ENCODE measurements around the gene ICAM1.

The ICAM1 gene

GRCh38 chr19:10293637-10294367, 22.9 kb downstream of the ICAM1 start:
- no peak for ATAC-seq
- TF ChIP-seq ISL1 (CRISPR knock-in tag; IDR thresholded peaks at IDR 0.05) (no peak), ZC3H10 (CRISPR knock-in tag; IDR thresholded peaks at IDR 0.05) (no peak), RARB (CRISPR knock-in tag; IDR thresholded peaks at IDR 0.05) (no peak), TSHZ2 (CRISPR knock-in tag; IDR thresholded peaks at IDR 0.05) (no peak)
- TF ChIP-seq, protein P1, sequence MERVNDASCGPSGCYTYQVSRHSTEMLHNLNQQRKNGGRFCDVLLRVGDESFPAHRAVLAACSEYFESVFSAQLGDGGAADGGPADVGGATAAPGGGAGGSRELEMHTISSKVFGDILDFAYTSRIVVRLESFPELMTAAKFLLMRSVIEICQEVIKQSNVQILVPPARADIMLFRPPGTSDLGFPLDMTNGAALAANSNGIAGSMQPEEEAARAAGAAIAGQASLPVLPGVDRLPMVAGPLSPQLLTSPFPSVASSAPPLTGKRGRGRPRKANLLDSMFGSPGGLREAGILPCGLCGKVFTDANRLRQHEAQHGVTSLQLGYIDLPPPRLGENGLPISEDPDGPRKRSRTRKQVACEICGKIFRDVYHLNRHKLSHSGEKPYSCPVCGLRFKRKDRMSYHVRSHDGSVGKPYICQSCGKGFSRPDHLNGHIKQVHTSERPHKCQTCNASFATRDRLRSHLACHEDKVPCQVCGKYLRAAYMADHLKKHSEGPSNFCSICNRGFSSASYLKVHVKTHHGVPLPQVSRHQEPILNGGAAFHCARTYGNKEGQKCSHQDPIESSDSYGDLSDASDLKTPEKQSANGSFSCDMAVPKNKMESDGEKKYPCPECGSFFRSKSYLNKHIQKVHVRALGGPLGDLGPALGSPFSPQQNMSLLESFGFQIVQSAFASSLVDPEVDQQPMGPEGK (CRISPR knock-in tag; IDR thresholded peaks at IDR 0.05; ENCODE audit: borderline replicate concordance): no peak

DNA sequence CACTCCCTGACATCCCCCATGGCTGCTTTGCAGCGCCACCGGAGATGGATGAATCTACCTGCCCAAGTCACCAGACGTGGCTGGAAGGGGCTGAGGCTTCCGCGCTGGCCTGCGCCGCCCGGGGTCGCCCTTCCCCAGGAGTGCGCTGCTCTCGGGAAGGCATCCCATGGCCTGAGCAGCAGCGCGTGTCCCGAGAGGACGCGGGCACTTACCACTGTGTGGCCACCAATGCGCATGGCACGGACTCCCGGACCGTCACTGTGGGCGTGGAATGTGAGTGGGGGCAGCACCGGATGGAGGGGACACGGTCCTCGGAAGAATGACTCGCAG, 23.4 kb downstream of the ICAM1 start:
- TF ChIP-seq ARNTL (CRISPR knock-in tag; IDR thresholded peaks at IDR 0.05; ENCODE audit: borderline replicate concordance, low read depth) (no peak), GLIS3 (CRISPR knock-in tag; IDR thresholded peaks at IDR 0.05) (no peak), CSRNP3 (CRISPR knock-in tag; IDR thresholded peaks at IDR 0.05) (no peak)
- ATAC-seq: no peak

GRCh38 chr19:10295305-10295846, 24.5 kb downstream of the ICAM1 start:
- TF ChIP-seq BACH2 (CRISPR knock-in tag; IDR thresholded peaks at IDR 0.05; ENCODE audit: borderline replicate concordance) (no peak), OSR1 (CRISPR knock-in tag; IDR thresholded peaks at IDR 0.05) (no peak), CSRNP3 (CRISPR knock-in tag; IDR thresholded peaks at IDR 0.05) (no peak), ZNF70 (CRISPR knock-in tag; IDR thresholded peaks at IDR 0.05) (no peak), ISL1 (CRISPR knock-in tag; IDR thresholded peaks at IDR 0.05) (no peak), ESRRG (CRISPR knock-in tag; IDR thresholded peaks at IDR 0.05) (no peak), CREB5 (CRISPR knock-in tag; IDR thresholded peaks at IDR 0.05; ENCODE audit: low read depth) (no peak), GLIS3 (CRISPR knock-in tag; IDR thresholded peaks at IDR 0.05) (no peak), TSHZ2 (CRISPR knock-in tag; IDR thresholded peaks at IDR 0.05) (no peak), ZFP30 (CRISPR knock-in tag; IDR thresholded peaks at IDR 0.05) (no peak), TOX (CRISPR knock-in tag; IDR thresholded peaks at IDR 0.05; ENCODE audit: borderline replicate concordance) (no peak), ZC3H10 (CRISPR knock-in tag; IDR thresholded peaks at IDR 0.05) (no peak), CSDC2 (CRISPR knock-in tag; IDR thresholded peaks at IDR 0.05) (no peak)
- ATAC-seq: no peak

Data from SK-N-SH treated with all-trans-retinoic acid at 6 μM for 48 hours (cell line).